ENCODE measurements around the gene PSTPIP2. TPM values are rescaled to one million over a fixed set of nuclear protein-coding genes. Genes with fewer than 3 reads are reported as not detected.

Gene PSTPIP2
- total RNA-seq, 2 donors from 2014 or later, result 3.0 to 3.8 TPM

DNA sequence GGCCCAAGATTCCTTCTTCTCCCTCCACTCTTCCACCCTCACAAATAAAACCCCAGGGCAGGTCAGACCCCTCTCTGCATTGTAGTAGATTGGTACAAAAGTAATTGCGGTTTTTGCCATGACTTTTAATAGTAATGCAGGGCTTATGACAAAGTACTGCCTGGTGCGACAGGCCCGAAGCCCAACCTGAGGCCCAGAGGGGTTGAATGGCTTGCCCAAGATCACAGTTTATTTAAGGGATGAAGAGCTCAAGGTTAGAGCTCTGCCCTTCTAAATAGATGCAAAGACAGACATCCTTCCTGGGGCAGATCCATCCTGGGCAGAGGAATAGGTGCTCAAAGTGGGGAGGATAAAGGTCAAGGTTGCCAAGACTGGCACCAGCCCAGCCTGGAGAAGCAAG lies 899 bp upstream of the PSTPIP2 start:
- Histone ChIP-seq H3K36me3 (no peaks in the 10 kb centered on the region), H3K9me3 (no peaks in the 10 kb centered on the region), H3K27ac (no peak overlapping the region), H3K9ac (ENCODE audit: low read depth in 2 of 2, low read length in 2 of 2) (no peak overlapping the region), H3K27me3 (no peaks in the 10 kb centered on the region), H3K4me1 (peaks cover 6% of the 10 kb centered on the region), H3K4me3 (no peak overlapping the region)
- intact Hi-C loops (cut with DNase I), result loop anchor here (5.0 to 10.0 kb wide), 3 partner anchors 106 to 408 kb away; partner anchors contain the start of gene EPG5
- TF ChIP-seq, protein P1, sequence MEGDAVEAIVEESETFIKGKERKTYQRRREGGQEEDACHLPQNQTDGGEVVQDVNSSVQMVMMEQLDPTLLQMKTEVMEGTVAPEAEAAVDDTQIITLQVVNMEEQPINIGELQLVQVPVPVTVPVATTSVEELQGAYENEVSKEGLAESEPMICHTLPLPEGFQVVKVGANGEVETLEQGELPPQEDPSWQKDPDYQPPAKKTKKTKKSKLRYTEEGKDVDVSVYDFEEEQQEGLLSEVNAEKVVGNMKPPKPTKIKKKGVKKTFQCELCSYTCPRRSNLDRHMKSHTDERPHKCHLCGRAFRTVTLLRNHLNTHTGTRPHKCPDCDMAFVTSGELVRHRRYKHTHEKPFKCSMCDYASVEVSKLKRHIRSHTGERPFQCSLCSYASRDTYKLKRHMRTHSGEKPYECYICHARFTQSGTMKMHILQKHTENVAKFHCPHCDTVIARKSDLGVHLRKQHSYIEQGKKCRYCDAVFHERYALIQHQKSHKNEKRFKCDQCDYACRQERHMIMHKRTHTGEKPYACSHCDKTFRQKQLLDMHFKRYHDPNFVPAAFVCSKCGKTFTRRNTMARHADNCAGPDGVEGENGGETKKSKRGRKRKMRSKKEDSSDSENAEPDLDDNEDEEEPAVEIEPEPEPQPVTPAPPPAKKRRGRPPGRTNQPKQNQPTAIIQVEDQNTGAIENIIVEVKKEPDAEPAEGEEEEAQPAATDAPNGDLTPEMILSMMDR (IDR thresholded peaks at IDR 0.05), result no peak
- DNase-seq, result no peak

- peaks cover 6% of the 10 kb centered on the region for H3K4me1 ChIP-seq
- no peaks in the 10 kb centered on the region for H3K27me3 ChIP-seq
- intact Hi-C loops (cut with DNase I), result loop anchor here (5.0 to 10.0 kb wide), 3 partner anchors 105 to 408 kb away; partner anchors contain the start of gene EPG5
- H3K9ac ChIP-seq (ENCODE audit: low read depth in 2 of 2, low read length in 2 of 2), result peak overlapping the region; percentile 81 to 84
- H3K36me3 ChIP-seq, result no peaks in the 10 kb centered on the region
- H3K9me3 ChIP-seq, result no peaks in the 10 kb centered on the region
- DNase-seq, result no peak
- TF ChIP-seq, protein P1 (IDR thresholded peaks at IDR 0.05), result no peak
- H3K4me3 ChIP-seq, result peak overlapping the region; percentile 79
- no peak overlapping the region for H3K27ac ChIP-seq
Observed at GRCh38 chr18:46072376-46072867, 362 bp upstream of the PSTPIP2 start.

GRCh38 chr18:46070815-46071652 lies 1.0 kb downstream of the PSTPIP2 start:
- Histone ChIP-seq H3K9me3 (no peaks in the 10 kb centered on the region), H3K27ac (no peak overlapping the region), H3K36me3 (no peaks in the 10 kb centered on the region), H3K27me3 (no peaks in the 10 kb centered on the region), H3K4me1 (peaks cover 6% of the 10 kb centered on the region), H3K4me3 (peak overlapping the region; percentile 79), H3K9ac (ENCODE audit: low read depth in 2 of 2, low read length in 2 of 2) (peak overlapping the region; percentile 81 to 84)
- DNase-seq, result no peak
- TF ChIP-seq, protein P1 (IDR thresholded peaks at IDR 0.05), result no peak
- intact Hi-C loops (cut with DNase I), result loop anchor here (5.0 to 10.0 kb wide), 3 partner anchors 104 to 406 kb away; partner anchors contain the start of gene EPG5

GRCh38 chr18:46070232-46070631 lies 1.8 kb downstream of the PSTPIP2 start:
- TF ChIP-seq, protein P1 (IDR thresholded peaks at IDR 0.05), result no peak
- Histone ChIP-seq H3K9me3 (no peaks in the 10 kb centered on the region), H3K27me3 (no peaks in the 10 kb centered on the region), H3K4me3 (no peak overlapping the region), H3K27ac (no peak overlapping the region), H3K4me1 (peaks cover 6% of the 10 kb centered on the region), H3K9ac (ENCODE audit: low read depth in 2 of 2, low read length in 2 of 2) (no peak overlapping the region), H3K36me3 (no peaks in the 10 kb centered on the region)
- DNase-seq, result no peak
- intact Hi-C loops (cut with DNase I), result loop anchor here (5.0 to 10.0 kb wide), 3 partner anchors 103 to 405 kb away; partner anchors contain the start of gene EPG5

GRCh38 chr18:46069524-46069923 lies 2.5 kb downstream of the PSTPIP2 start:
- no peak overlapping the region for H3K27ac ChIP-seq
- no peak for DNase-seq
- intact Hi-C loops (cut with DNase I), result loop anchor here (10.0 kb wide), 1 partner anchor 385 kb away; no protein-coding TSS in a partner anchor
- no peaks in the 10 kb centered on the region for H3K36me3 ChIP-seq
- H3K4me1 ChIP-seq, result peaks cover 6% of the 10 kb centered on the region
- TF ChIP-seq, protein P1 (IDR thresholded peaks at IDR 0.05), result no peak
- no peaks in the 10 kb centered on the region for H3K9me3 ChIP-seq
- H3K4me3 ChIP-seq, result no peak overlapping the region
- no peak overlapping the region for H3K9ac ChIP-seq (ENCODE audit: low read depth in 2 of 2, low read length in 2 of 2)
- H3K27me3 ChIP-seq, result no peaks in the 10 kb centered on the region
